AG20443 (cell line): ENCODE results near the gene C11orf42.

Source experiments
- DNase-seq: peaks from one replicate; pipeline ENCODE4 v3.0.0; 2012; ENCODE audit warnings: low spot score, mixed read lengths

C11orf42 gene

DNA sequence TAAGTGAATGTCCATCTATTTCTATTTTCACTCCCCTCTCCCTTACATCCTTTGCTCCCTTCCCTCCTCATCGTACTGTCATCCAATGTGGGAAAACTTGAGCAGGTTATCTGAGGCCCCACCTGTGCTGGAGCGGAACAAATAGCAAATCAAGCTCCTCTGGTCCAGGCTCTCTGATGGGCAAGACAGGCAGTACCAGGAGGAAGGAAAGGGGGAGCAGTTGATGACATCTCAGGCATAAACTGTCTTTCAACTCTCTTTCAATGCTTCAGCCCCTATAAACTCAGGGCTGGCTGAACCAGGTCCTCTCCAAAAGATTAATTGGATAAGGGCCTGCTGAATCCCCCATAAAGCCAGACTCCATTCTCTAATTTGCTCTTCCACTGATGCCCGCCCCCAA is 52.8 kb downstream of the C11orf42 start:
- DNase-seq = no peak

DNA sequence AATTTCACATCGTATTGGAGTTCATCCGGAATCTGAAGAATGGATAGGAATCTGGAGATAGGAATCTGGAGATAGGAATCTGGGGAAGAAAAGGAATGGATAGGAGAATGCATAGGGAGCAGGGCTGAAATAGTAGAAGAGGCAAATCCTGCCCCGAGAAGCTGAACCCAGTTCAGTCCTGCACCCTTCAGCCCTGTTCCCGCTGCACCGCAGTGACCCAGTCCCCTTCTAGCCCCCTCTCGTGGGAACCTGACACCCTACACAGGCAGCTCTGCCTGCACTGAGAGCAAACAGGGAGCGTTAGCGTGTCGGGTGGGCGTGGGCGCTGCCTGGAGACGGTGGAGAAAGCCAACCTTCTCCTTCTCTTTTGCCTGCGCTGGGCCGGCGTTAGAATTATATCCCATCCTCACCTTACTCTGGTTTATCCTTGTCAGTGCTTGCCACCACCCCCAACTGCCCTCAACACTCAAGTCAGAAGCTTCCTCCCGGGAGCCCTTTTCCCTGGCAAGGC is 53.3 kb downstream of the C11orf42 start:
- DNase-seq = no peak

DNA sequence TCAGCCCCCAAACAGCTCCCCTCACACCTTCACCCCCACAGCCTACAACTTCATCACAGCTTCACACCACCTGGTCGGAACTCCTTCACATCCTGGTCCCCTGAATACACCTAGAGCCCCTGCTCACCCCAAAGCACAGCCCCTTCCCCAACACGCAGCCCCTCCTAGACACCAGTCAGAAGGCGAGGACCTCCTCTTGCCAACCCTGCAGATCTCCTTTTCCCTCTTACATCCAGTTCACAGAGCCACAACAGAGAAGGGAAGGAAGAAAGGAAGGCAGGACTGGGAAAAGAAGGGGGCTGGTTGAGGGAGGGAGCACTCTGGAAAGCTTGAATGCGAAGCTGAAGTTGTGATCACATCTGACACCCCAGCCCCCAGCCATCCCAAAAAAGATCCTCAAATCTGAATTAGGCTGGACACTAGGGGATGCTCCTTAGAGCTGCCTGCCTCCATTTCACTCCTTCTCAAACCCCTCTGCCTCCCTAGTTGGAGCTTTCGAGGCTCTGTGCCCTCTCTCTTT is 54.9 kb downstream of the C11orf42 start:
- no peak for DNase-seq
